HepG2 (cell line): ENCODE measurements around the gene PLIN1. TPM values are rescaled to one million over a fixed set of nuclear protein-coding genes. Genes with fewer than 3 reads are reported as not detected.
A peak's percentile ranks its signal among the peaks of the same experiment; 100 is the strongest.

Source experiments
- ATAC-seq: fragments of 200-7000 bp; cut with Tn5 transposase; 3 replicates; pipeline ENCODE4 v1.9.1; 2020; ENCODE audit warnings: mild to moderate bottlenecking, moderate library complexity
- BruUV-seq: library from RNA; stranded (reverse); fragments of 400-500 nt; replicated peaks from 2 replicates; lab custom pipeline; 2021; lab: Mats Ljungman, UMichigan
- CTCF ChIA-PET: fragments of 300-600 bp; formaldehyde crosslinking; extraction: SDS; loops from one replicate; lab custom pipeline; 2021; ENCODE audit warnings: low total read pairs, inconsistent platforms, low intra/inter-chr PET ratio; lab: Yijun Ruan, JAX
- POLR2A ChIA-PET: fragments of 350-600 bp; sonication (Branson Sonifier 250); formaldehyde crosslinking; loops from one replicate; lab custom pipeline; 2020; ENCODE audit warnings: antibody characterized with exemption, inconsistent platforms; lab: Yijun Ruan, JAX
- DNase-seq: peaks from one replicate; pipeline ENCODE4 v3.0.0-alpha.2; 2015; ENCODE audit warnings: low spot score
- FAIRE-seq: peaks from 3 replicates; lab custom pipeline; 2011; peaks lifted over from hg19 to GRCh38; lab: Jason Lieb, UNC
- H2AFZ ChIP-seq: one replicate; pipeline ENCODE4 v1.6.1; 2011; ENCODE audit warnings: low read length, inconsistent platforms
- H3K27ac ChIP-seq: fragments of 300-600 bp; 3 replicates; pipeline ENCODE4 v1.8.0; 2011; ENCODE audit warnings: mixed run types, mild to moderate bottlenecking, mixed read lengths, low read length, inconsistent platforms; ENCODE audit not compliant: insufficient read depth; ENCODE audit errors: extremely low read length
- H3K27me3 ChIP-seq, 2 experiments: fragments of 200-600 bp in 1 of 2; 2 replicates in 1 of 2; 3 replicates in 1 of 2; pipeline versions ENCODE4 v1.6.0 to v1.8.0; 2011; ENCODE audit warnings: low read length in 2 of 2, mild to moderate bottlenecking in 2 of 2, moderate library complexity in 2 of 2, inconsistent platforms in 1 of 2; ENCODE audit not compliant: insufficient read depth in 2 of 2, control insufficient read depth in 1 of 2
- H3K36me3 ChIP-seq, 2 experiments: fragments of 200-600 bp in 1 of 2; replicated peaks in 1 of 2; 2 replicates in 1 of 2; 3 replicates in 1 of 2; pipeline versions ENCODE4 v1.5.1 to v1.8.0; 2011; ENCODE audit warnings: low read length in 2 of 2, inconsistent platforms in 1 of 2; ENCODE audit not compliant: insufficient read depth in 2 of 2, control insufficient read depth in 1 of 2
- H3K4me1 ChIP-seq: 2 replicates; pipeline ENCODE4 v1.5.1; 2012; ENCODE audit warnings: low read length, inconsistent platforms; ENCODE audit not compliant: insufficient read depth
- H3K4me2 ChIP-seq: 2 replicates; pipeline ENCODE4 v1.6.0; 2011; ENCODE audit warnings: low read depth, low read length, inconsistent platforms
- H3K4me3 ChIP-seq, 3 experiments: fragments of 200-600 bp in 1 of 3; sonication (generic), shearing (Covaris generic) in 1 of 3; replicated peaks in 1 of 3; 2 replicates each; pipeline ENCODE4 v1.5.1; 2011 to 2016; ENCODE audit warnings: low read length in 3 of 3, inconsistent platforms in 2 of 3, low read depth in 2 of 3, mild to moderate bottlenecking in 2 of 3, control low read depth in 1 of 3, mixed read lengths in 1 of 3; ENCODE audit not compliant: insufficient read depth in 1 of 3
- H3K79me2 ChIP-seq: one replicate; pipeline ENCODE4 v1.6.1; 2011; ENCODE audit warnings: low read length, inconsistent platforms; ENCODE audit not compliant: insufficient read depth
- H3K9ac ChIP-seq: 2 replicates; pipeline ENCODE4 v1.6.0; 2011; ENCODE audit warnings: mild to moderate bottlenecking, low read depth, low read length, inconsistent platforms; ENCODE audit not compliant: insufficient read depth
- H3K9me3 ChIP-seq: 2 replicates; pipeline ENCODE4 v1.5.1; 2012; ENCODE audit warnings: mild to moderate bottlenecking, low read length
- H4K20me1 ChIP-seq: 2 replicates; pipeline ENCODE4 v1.6.0; 2011; ENCODE audit warnings: inconsistent platforms, mild to moderate bottlenecking, low read length, moderate library complexity; ENCODE audit not compliant: insufficient read depth
- AGO2 ChIP-seq: fragments of 200-400 bp; formaldehyde crosslinking; optimal IDR thresholded peaks from 2 replicates; pipeline ENCODE3; 2017; ENCODE audit warnings: mild to moderate bottlenecking, low read depth, low read length, moderate library complexity
- EEA1 ChIP-seq: sonication (generic); formaldehyde crosslinking; IDR thresholded peaks from 2 replicates; pipeline ENCODE4 v1.5.1; 2020; ENCODE audit warnings: mild to moderate bottlenecking, missing genetic modification reagents, borderline replicate concordance
- ELF4 ChIP-seq: sonication (generic); formaldehyde crosslinking; IDR thresholded peaks from 2 replicates; pipeline ENCODE4 v1.5.0; 2020; ENCODE audit warnings: missing genetic modification reagents, mild to moderate bottlenecking, moderate library complexity, borderline replicate concordance
- ZNF160 ChIP-seq: sonication (generic); formaldehyde crosslinking; IDR thresholded peaks from 2 replicates; pipeline ENCODE4 v1.8.0; 2022; ENCODE audit warnings: mild to moderate bottlenecking, inconsistent platforms, missing genetic modification reagents
- WGBS: methylation state at CpG from one replicate; pipeline ENCODE4 v1.1.6; 2017; ENCODE audit warnings: low lambda C conversion rate; 5-methylcytosine and 5-hydroxymethylcytosine counted together
- in situ Hi-C: cut with HindIII; loops from 2 replicates; pipeline ENCODE4 v1.10.0; 2017; ENCODE audit warnings: low pct_unique_long_range_greater_than_20kb; ENCODE audit not compliant: extremely low pct_ligation_motif_present
- intact Hi-C: fragments of 100-400 bp; cut with micrococcal nuclease; formaldehyde crosslinking; loops from one replicate; pipeline ENCODE4 v1.10.0; 2022; ENCODE audit not compliant: unreplicated experiment
- polyA plus RNA-seq, 8 experiments: library from polyadenylated mRNA; depleted of rRNA in 3 of 8; stranded (reverse) in 7 of 8; unstranded in 1 of 8; fragments of >200 nt; fragmentation: Illumina TruSeq in 4 of 8; extraction: Trizol in 4 of 8; gene quantifications; 2 replicates each; pipeline versions ENCODE4 v1.2.1 to v1.2.3, GENCODE V29; 2011 to 2016; ENCODE audit warnings: low read depth in 4 of 8, missing spikeins in 1 of 8, mixed read lengths in 1 of 8; ENCODE audit not compliant: insufficient read depth in 1 of 8
- total RNA-seq, 5 experiments: library from RNA; depleted of rRNA; stranded (reverse); fragments of >200 nt; fragmentation: Illumina TruSeq; extraction: Trizol; gene quantifications; 2 replicates each; pipeline ENCODE4 v1.2.3, GENCODE V29; 2016; ENCODE audit warnings: low read depth in 1 of 5

The PLIN1 gene
- total and polyA plus RNA-seq, 2 of the 13 experiments (the other 11 are each of a cell fraction or from before 2014, with no cell fraction given) = 0.74 to 1.2 TPM

GRCh38 chr15:89642106-89642505 lies 37.1 kb downstream of the PLIN1 start:
- Histone ChIP-seq H3K27ac (no peak overlapping the region), H3K79me2 (no peaks in the 10 kb centered on the region), H3K4me1 (no peaks in the 10 kb centered on the region)
- 98% methylated on average over 8 of the region's 16 CpGs for WGBS
- DNase-seq = no peak
- TF ChIP-seq AGO2 (peak; percentile 26), ELF4 (no peak)
- TF ChIP-seq, all 625 proteins: peak for 1
- ChIA-PET POLR2A (no interaction called here), CTCF (no interaction called here)
- ATAC-seq (no peak), FAIRE-seq (no peak)
- H3K4me2 ChIP-seq = no peak overlapping the region
- in situ Hi-C loops (no loop called here), intact Hi-C loops (no loop called here)
- H2AFZ ChIP-seq = no peak overlapping the region
- H3K9ac ChIP-seq = no peak overlapping the region
- H3K27me3 ChIP-seq = no peaks in the 10 kb centered on the region
- no peak overlapping the region for H3K4me3 ChIP-seq
- no peaks in the 10 kb centered on the region for H4K20me1 ChIP-seq
- no peaks in the 10 kb centered on the region for H3K9me3 ChIP-seq
- H3K36me3 ChIP-seq = peaks cover 0 to 2% of the 10 kb centered on the region in 2 experiments; a peak in 1 of 5 replicates
- BruUV-seq = no TSS peak

GRCh38 chr15:89641053-89641452 lies 38.1 kb downstream of the PLIN1 start:
- Histone ChIP-seq H4K20me1 (no peaks in the 10 kb centered on the region), H3K27me3 (no peaks in the 10 kb centered on the region), H3K9ac (no peak overlapping the region), H2AFZ (no peak overlapping the region), H3K79me2 (no peaks in the 10 kb centered on the region), H3K4me2 (no peak overlapping the region), H3K9me3 (no peaks in the 10 kb centered on the region), H3K36me3 (peaks cover 0 to 2% of the 10 kb centered on the region in 2 experiments; a peak in 1 of 5 replicates), H3K4me3 (no peak overlapping the region), H3K27ac (no peak overlapping the region), H3K4me1 (no peaks in the 10 kb centered on the region)
- POLR2A ChIA-PET = no interaction called here
- CTCF ChIA-PET = no interaction called here
- TF ChIP-seq EEA1 (CRISPR knock-in tag) = no peak
- TF ChIP-seq ZNF160 (CRISPR knock-in tag) = no peak
- intact Hi-C loops (no loop called here), in situ Hi-C loops (no loop called here)
- no TSS peak for BruUV-seq
- 94% methylated on average over 5 of the region's 5 CpGs for WGBS
- FAIRE-seq (no peak), ATAC-seq (no peak), DNase-seq (no peak)
